Neural cell (in vitro differentiated cells): ENCODE measurements around the gene EPAS1. TPM values are rescaled to one million over a fixed set of nuclear protein-coding genes. Genes with fewer than 3 reads are reported as not detected.

Experiments used
- H2AFZ ChIP-seq: fragments of 200-600, 300-800 bp; sonication (generic), shearing (Covaris generic); 2 replicates; pipeline ENCODE4 v1.6.0; 2014; ENCODE audit warnings: low read depth, mild to moderate bottlenecking, antibody characterized with exemption, low read length, moderate library complexity
- H3F3A ChIP-seq: fragments of 200-600 bp; shearing (Covaris generic); 2 replicates; pipeline ENCODE4 v1.6.1; 2016; ENCODE audit warnings: mild to moderate bottlenecking, moderate library complexity, mixed read lengths, antibody characterized with exemption, low read length; ENCODE audit not compliant: insufficient read depth, poor library complexity, severe bottlenecking
- H3K27ac ChIP-seq: fragments of 200-600, 300-800 bp; sonication (generic), shearing (Covaris generic); 2 replicates; pipeline ENCODE4 v1.5.1; 2014; ENCODE audit warnings: mild to moderate bottlenecking, low read length, moderate library complexity
- H3K27me3 ChIP-seq: fragments of 300-800, 200-600 bp; sonication (generic), shearing (Covaris generic); 2 replicates; pipeline ENCODE4 v1.6.0; 2014; ENCODE audit warnings: mild to moderate bottlenecking, low read depth, low read length, moderate library complexity; ENCODE audit not compliant: insufficient read depth
- H3K36me3 ChIP-seq: fragments of 300-800, 200-600 bp; sonication (generic), shearing (Covaris generic); 2 replicates; pipeline ENCODE4 v1.5.1; 2014; ENCODE audit warnings: mild to moderate bottlenecking, antibody characterized with exemption, low read length, moderate library complexity; ENCODE audit not compliant: insufficient read depth
- H3K4me2 ChIP-seq: fragments of 300-800, 200-600 bp; sonication (generic), shearing (Covaris generic); 2 replicates; pipeline ENCODE4 v1.6.0; 2014; ENCODE audit warnings: mild to moderate bottlenecking, low read length
- H3K4me3 ChIP-seq: fragments of 300-800, 200-600 bp; sonication (generic), shearing (Covaris generic); 2 replicates; pipeline ENCODE4 v1.5.1; 2014; ENCODE audit warnings: mild to moderate bottlenecking, low read length, moderate library complexity
- H3K79me2 ChIP-seq: fragments of 200-600 bp; shearing (Covaris generic); replicated peaks from 2 replicates; pipeline ENCODE4 v1.6.0; 2014; ENCODE audit warnings: mild to moderate bottlenecking, low read length, moderate library complexity; ENCODE audit not compliant: insufficient read depth
- H3K9ac ChIP-seq: fragments of 300-800, 200-600 bp; sonication (generic), shearing (Covaris generic); 2 replicates; pipeline ENCODE4 v1.6.1; 2016; ENCODE audit warnings: mild to moderate bottlenecking, low read length, mixed read lengths
- H3K9me2 ChIP-seq: fragments of 200-600 bp; shearing (Covaris generic); 2 replicates; pipeline ENCODE4 v1.6.1; 2016; ENCODE audit warnings: mild to moderate bottlenecking, low read length, mixed read lengths; ENCODE audit not compliant: insufficient read depth
- H3K9me3 ChIP-seq: fragments of 200-600, 300-800 bp; sonication (generic), shearing (Covaris generic); 2 replicates; pipeline ENCODE4 v1.6.1; 2016; ENCODE audit warnings: mild to moderate bottlenecking, mixed run types, low read length, moderate library complexity, mixed read lengths
- H4K20me1 ChIP-seq: fragments of 200-600 bp; shearing (Covaris generic); 2 replicates; pipeline ENCODE4 v1.6.1; 2016; ENCODE audit warnings: mild to moderate bottlenecking, mixed run types; ENCODE audit not compliant: insufficient read depth
- CTCF ChIP-seq: fragments of 450-650 bp; IDR thresholded peaks from 2 replicates; pipeline ENCODE4 v1.5.1; 2014; ENCODE audit warnings: antibody characterized with exemption, mild to moderate bottlenecking, moderate library complexity; ENCODE audit not compliant: poor library complexity, severe bottlenecking
- EP300 ChIP-seq: fragments of 450-650 bp; conservative IDR thresholded peaks from 2 replicates; pipeline ENCODE4 v1.6.1; 2014; ENCODE audit warnings: antibody characterized with exemption, mild to moderate bottlenecking, moderate library complexity; ENCODE audit not compliant: poor library complexity, severe bottlenecking
- EZH2 ChIP-seq: fragments of 200-600, 300-800 bp; shearing (Covaris generic), sonication (generic); IDR thresholded peaks from 2 replicates; pipeline ENCODE4 v1.6.1; 2014; ENCODE audit warnings: antibody characterized with exemption, low read length, borderline replicate concordance, mild to moderate bottlenecking; ENCODE audit not compliant: insufficient read depth, poor library complexity, severe bottlenecking
- MXI1 ChIP-seq: fragments of 450-650 bp; conservative IDR thresholded peaks from 2 replicates; pipeline ENCODE4 v1.6.1; 2014; ENCODE audit warnings: antibody characterized with exemption, mild to moderate bottlenecking; ENCODE audit not compliant: poor library complexity, severe bottlenecking
- POLR2AphosphoS5 ChIP-seq: IDR thresholded peaks from 2 replicates; pipeline ENCODE4 v1.6.1; 2012
- RAD21 ChIP-seq: fragments of 450-650 bp; conservative IDR thresholded peaks from 2 replicates; pipeline ENCODE4 v1.6.1; 2014; ENCODE audit warnings: antibody characterized with exemption, mild to moderate bottlenecking, moderate library complexity
- REST ChIP-seq: IDR thresholded peaks from 2 replicates; pipeline ENCODE4 v1.6.1; 2012; ENCODE audit warnings: borderline replicate concordance
- SMC3 ChIP-seq: fragments of 450-650 bp; conservative IDR thresholded peaks from 2 replicates; pipeline ENCODE4 v1.6.1; 2014; ENCODE audit warnings: antibody characterized with exemption, mild to moderate bottlenecking, moderate library complexity; ENCODE audit not compliant: poor library complexity
- TAF1 ChIP-seq: IDR thresholded peaks from 2 replicates; pipeline ENCODE4 v1.6.1; 2012; ENCODE audit warnings: low read depth
- polyA plus RNA-seq: library from polyadenylated mRNA; depleted of rRNA; stranded (reverse); fragments of >200 nt; gene quantifications from 2 replicates; pipeline ENCODE4 v1.2.3, GENCODE V29; 2014

Gene EPAS1
- polyA plus RNA-seq, 1 donor from 2014 or later = not detected

- Histone ChIP-seq H3K4me3 (no peak overlapping the region), H2AFZ (no peak overlapping the region), H3K9me2 (no peaks in the 10 kb centered on the region), H3K9me3 (no peaks in the 10 kb centered on the region), H3K27ac (no peak overlapping the region), H3K27me3 (peaks cover 47% of the 10 kb centered on the region), H4K20me1 (no peaks in the 10 kb centered on the region), H3K4me2 (no peak overlapping the region), H3F3A (no peaks in the 10 kb centered on the region), H3K9ac (no peak overlapping the region), H3K36me3 (no peaks in the 10 kb centered on the region), H3K79me2 (no peaks in the 10 kb centered on the region)
- TF ChIP-seq EP300 (no peak), POLR2AphosphoS5 (no peak), TAF1 (no peak), MXI1 (no peak), CTCF (no peak), EZH2 (no peak), SMC3 (no peak), REST (no peak), RAD21 (no peak)
These were observed 2.9 kb upstream of the EPAS1 start for GRCh38 chr2:46294176-46294836.

- H3F3A ChIP-seq = no peaks in the 10 kb centered on the region
- no peak overlapping the region for H2AFZ ChIP-seq
- H3K9ac ChIP-seq = no peak overlapping the region
- no peak overlapping the region for H3K4me2 ChIP-seq
- H3K36me3 ChIP-seq = no peaks in the 10 kb centered on the region
- no peak overlapping the region for H3K27ac ChIP-seq
- peaks cover 67% of the 10 kb centered on the region for H3K27me3 ChIP-seq
- no peaks in the 10 kb centered on the region for H3K9me3 ChIP-seq
- no peaks in the 10 kb centered on the region for H3K79me2 ChIP-seq
- H4K20me1 ChIP-seq = no peaks in the 10 kb centered on the region
- H3K4me3 ChIP-seq = peak overlapping the region; percentile 67
- no peaks in the 10 kb centered on the region for H3K9me2 ChIP-seq
- no peak for TF ChIP-seq EZH2
- TF ChIP-seq CTCF = no peak
- no peak for TF ChIP-seq EP300
- no peak for TF ChIP-seq POLR2AphosphoS5
- no peak for TF ChIP-seq REST
These were observed 879 bp upstream of the EPAS1 start for GRCh38 chr2:46296216-46296839.
